NCI-H748 (cell line): ENCODE measurements around the gene THRB.

ENCODE experiments used
- DNase-seq: peaks from one replicate; lab custom pipeline; 2025; ENCODE audit not compliant: unreplicated experiment; lab: John Stamatoyannopoulos, UW

The THRB gene

DNA sequence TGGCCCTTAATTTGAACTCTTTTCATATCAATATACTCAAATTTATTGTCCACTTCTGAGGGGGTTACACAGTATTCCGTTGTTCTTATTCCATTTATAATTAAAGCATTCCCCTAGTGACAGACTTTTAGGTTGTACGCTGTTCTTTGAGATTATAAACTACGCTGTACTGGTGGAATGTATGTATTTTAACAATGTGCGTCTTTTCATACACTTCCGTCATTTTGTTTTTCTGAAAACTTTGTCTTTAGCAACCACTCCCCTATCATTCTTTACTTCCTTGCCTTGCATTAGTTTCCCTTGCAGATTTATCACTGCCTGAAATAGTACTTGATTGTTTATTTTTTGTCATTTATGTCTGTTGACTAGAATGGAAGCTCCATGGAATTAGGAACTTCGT, 137.0 kb downstream of the THRB start:
- DNase-seq = no peak

DNA sequence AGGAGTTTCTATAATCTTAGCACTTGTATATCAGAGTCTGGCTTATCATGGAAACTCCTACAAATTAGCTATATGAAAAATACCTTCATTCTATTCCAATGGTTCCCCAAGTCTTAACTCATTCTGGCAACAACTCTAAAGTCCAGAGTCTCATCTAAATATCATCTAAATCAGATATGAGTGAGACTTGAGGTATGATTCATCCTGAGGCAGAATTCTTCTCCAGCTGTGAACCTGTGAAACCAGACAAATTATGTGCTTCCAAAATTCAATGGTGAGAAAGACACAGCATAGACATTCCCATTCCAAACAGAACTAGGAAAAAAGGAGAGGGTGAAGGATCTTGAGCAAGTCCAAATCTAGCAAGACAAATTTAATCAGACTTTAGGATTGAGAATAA, 138.8 kb downstream of the THRB start:
- no peak for DNase-seq

DNA sequence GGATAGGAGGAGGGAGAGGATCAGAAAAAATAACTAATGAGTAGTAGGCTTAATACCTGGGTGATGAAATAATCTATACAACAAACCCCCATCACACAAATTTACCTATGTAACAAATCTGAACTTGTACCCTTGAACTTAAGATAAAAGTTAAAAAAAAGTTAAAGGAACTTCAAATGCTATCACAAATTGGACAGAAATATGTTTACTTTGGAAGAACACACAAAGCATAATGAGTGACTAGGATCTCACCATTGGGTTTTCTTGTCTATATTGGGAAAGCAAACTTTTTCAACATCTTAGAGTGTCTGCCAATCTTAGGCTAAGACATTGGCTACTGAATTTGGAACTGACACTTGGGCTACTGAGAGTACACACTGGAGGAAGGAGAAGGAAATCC, 140.4 kb downstream of the THRB start:
- no peak for DNase-seq

GRCh38 chr3:24352893-24353553, 141.6 kb downstream of the THRB start:
- no peak for DNase-seq

GRCh38 chr3:24351779-24352469, 142.7 kb downstream of the THRB start:
- DNase-seq = no peak

DNA sequence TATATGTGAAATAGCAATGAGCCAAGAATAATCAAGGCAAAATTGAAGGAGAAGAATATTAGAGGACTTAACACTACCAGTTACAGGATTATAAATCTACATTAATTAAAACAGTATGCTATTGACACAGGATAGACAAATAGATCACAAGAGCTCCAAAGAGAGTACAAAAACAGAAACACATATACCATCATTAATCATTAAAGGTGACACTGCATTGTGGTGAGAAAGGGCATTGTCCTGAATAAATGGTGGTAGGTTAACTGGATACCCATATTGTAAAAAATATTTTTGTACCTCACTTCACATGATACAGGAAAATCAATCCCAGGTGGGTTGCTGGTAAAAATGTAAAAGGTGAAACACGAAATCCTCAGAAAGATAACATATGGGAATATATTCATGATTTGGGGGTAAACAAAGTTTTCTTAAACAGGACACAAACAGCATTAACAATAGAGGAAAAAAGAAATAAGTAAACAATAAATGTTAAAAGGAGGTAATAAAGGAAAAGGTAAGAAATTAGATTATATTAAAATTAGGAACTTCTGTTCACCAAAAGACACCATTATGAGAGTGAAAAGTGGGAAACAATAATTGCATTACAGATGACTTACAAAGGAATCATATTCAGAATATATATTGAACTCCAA, 145.2 kb downstream of the THRB start:
- no peak for DNase-seq

GRCh38 chr3:24348348-24348747, 146.3 kb downstream of the THRB start:
- no peak for DNase-seq

DNA sequence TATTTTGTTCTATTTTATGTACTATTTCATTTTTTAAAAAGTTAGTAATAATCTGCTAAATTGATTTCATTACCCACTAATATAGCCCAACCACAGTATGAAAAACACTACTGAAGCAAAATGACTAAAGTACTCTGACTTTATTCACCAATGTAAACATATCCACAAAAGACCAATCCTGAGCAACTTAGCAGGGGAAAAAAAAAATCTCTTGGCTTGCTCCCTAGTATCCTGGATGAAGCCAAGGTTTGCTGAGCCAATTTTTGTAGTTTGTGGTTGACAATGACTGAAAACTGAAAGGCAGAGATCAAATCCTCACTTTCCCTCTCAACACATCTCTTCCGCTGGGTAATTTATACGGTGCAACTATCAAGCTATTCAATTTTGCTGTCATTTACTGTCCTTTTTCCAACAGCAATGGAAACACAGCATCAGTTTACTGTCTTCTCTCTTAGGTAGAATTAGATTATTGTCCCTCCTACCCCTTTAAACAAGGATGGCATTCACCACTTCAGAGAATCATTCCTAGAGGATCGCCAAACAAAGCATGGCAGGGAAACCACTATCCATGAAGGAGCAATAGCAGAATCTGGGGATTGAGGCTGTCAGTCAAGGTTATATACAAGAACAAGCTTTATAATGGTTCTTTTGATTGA, 149.7 kb downstream of the THRB start:
- DNase-seq = no peak

GRCh38 chr3:24343084-24343783, 151.4 kb downstream of the THRB start:
- no peak for DNase-seq

DNA sequence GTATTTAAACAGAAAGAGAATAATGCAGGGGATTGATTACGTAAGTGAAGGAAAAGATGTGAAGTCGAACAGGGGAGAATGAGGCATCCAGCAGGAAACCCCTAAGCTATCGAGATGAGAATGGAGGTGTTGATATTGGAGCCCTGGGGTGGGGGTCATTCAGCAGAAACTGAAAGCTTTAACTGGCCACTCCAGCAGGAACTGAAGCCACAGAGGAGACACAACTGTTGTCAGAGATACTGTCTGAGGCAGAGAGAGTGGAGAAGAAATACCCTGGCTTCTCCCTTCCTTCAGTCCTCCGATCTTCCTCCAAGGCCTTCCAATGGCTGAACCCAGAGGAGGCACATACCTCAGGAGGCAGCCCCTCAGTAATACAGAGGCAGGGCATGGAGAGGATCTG, 152.4 kb downstream of the THRB start:
- DNase-seq = no peak

- no peak for DNase-seq
Measured at GRCh38 chr3:24341668-24342067, 153.0 kb downstream of the THRB start.

- DNase-seq = no peak
Measured at GRCh38 chr3:24340966-24341365, 153.7 kb downstream of the THRB start.

GRCh38 chr3:24340161-24340560, 154.5 kb downstream of the THRB start:
- no peak for DNase-seq

DNA sequence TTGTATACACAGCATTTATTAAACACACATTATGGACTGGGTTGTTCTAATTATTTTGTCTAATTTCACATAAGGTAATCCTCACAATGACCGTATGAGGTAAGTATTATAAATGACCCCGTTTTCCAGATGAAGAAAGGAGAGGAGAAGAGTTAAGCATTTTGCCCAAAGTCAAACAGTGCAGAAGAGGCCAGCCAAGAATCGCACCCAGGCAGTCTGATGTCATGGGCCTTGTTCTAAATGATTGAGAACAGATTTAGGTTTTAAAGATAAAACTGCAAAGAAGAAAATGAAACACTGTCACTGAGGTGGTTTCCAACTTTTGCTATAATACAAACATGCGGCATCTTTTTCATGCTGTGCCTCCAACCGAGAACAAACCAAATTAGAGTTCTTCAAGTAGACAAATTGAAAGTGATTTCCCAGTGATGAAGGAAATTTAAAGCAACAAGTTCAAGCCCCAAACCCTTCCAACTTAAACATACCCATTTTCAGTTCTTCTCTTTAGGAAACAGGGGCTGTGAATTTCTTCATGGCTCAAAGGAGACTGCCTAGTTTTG, 155.3 kb downstream of the THRB start:
- no peak for DNase-seq

GRCh38 chr3:24338409-24339130, 156.1 kb downstream of the THRB start:
- DNase-seq = no peak

GRCh38 chr3:24336101-24336500, 158.5 kb downstream of the THRB start:
- DNase-seq = no peak

DNA sequence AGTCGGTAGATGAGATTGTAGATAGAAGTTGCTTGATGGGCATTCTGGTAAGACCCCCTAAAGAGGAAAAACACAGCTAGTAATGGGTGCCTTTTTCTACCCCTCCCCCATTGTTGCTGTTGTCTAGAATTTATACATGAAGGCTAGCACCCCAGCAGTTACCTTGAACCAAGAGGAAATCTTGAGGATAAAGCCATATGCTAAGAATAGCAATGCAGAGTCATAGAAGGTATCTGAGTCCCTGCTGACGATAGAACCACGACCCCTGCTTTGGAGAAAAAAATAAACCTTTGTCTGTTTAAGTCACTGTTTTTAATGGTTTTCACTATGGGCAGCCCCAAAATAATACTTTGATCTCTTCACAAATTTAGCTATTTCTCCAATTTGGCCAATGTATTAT, 162.6 kb downstream of the THRB start:
- no peak for DNase-seq

DNA sequence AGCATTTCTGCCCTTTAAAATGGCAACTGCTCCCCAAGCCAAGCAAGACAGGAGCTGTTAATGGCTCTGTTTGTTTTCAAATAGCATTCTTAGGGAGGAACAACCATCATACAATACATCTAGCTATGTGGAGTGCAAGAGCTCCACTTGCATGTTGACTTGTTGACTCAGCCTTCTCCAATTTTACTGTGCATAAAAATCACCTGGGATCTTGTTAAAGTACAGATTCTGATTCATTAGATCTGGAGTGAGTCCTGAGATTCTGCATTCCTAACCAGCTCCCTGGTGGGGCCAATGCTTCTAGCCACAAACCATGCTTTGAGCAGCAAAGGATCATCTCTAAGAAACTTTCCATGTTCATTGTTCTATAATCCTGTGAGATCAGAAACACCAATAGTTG, 171.4 kb downstream of the THRB start:
- no peak for DNase-seq

GRCh38 chr3:24320601-24321000, 174.0 kb downstream of the THRB start:
- DNase-seq = no peak

DNA sequence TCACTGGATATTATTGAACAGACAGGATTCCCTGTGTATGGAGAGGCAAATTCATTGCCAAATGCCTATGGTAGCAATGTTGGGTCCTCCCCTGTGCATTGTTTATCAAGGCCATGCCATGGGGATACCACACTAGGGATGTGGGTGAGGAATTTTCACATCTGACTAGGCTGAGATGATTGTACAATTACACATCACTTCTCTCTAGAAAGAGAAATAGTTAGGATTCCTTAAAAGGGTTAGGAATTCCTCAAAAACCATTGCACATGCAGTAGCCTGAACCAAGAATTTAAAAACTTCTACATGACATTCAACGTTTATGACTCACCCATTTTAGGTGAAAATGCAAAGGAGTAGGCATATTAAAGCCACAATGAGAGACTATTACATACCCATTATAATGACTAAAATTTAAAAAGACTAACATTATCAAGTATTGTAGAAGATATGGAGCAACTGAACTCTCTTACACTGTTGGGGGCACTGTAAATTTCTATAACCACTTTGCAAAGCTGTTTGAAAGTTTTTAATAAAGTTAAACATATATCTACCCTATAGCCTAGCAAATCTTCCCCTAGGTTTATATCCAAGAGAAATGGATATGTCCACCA, 175.9 kb downstream of the THRB start:
- no peak for DNase-seq
